GM18868 (cell line): ENCODE measurements around the gene NELFB.
A peak's percentile ranks its signal among the peaks of the same experiment; 100 is the strongest.

Experiments
- ATAC-seq: cut with Tn5 transposase; IDR thresholded peaks from one replicate; pipeline ENCODE4 v1.9.1; 2021; ENCODE audit warnings: mild to moderate bottlenecking, moderate library complexity; ENCODE audit not compliant: unreplicated experiment

NELFB gene

DNA sequence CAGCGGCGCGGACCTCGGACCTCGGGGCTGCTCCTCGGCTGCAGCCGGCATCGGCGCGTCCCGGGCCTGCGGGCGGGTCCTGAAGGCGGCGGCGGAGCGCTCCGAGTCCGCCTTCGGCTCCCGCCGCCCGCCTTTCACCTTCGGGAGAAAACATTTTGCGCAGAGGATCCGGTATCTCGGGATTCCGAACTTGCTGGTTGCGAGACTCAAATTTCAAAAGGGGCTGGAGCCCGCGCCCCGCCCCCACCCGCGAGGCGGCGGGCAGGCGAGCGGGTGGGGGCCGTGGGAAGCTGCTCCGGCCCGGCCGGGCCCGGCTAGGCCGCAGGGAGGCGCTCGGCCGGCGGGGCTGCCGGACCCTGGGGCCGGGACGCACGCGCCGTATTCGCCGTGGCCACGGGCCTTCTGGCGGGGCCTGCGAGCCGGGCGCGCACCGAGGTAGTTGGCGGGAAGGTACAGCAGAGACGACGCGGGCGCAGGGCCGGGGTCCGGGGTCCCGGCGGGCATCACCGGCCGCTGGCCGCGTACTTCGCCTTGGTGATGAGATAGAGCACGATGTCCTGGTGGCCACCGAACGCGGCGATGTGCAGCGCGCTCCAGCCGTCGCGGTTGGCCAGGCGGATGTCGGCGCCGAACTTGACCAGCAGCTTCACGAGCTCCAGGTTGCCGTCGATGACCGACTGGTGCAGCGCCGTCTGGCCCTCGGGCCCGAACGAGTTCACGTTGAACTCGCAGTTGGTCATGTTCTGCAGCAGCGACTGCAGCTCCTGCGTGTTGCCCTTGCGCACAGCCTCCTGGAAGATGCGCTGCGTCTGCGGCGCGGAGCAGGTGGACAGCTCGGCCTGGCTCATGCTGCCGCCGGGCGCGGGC, 46.2 kb downstream of the NELFB start:
- peak; percentile 16 for ATAC-seq

DNA sequence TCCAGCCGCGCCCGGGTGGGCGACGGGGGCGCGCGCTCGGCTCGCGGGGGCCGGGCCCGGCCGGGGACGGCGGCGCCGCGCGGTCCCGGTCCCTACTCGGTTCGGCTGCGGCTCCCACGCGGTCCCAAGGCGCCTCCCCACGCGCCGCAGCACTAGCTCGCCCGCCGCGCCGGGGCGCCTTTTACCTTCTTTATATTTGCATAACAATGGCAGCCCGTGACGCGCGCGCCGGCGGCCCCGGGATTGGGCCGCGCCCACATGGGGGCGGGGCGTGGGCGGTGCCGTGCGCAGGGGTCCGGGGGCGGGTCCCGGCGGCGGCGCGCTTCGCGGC, 47.0 kb downstream of the NELFB start, which contains the start of gene NRARP:
TSS of gene NRARP (minus strand) at position 154 of the 331 bp plus-strand sequence. CDS start 343 bp downstream, outside the sequence.
- ATAC-seq, result peak; percentile 67

GRCh38 chr9:137302449-137303150, 47.5 kb downstream of the NELFB start:
- peak; percentile 37 for ATAC-seq

DNA sequence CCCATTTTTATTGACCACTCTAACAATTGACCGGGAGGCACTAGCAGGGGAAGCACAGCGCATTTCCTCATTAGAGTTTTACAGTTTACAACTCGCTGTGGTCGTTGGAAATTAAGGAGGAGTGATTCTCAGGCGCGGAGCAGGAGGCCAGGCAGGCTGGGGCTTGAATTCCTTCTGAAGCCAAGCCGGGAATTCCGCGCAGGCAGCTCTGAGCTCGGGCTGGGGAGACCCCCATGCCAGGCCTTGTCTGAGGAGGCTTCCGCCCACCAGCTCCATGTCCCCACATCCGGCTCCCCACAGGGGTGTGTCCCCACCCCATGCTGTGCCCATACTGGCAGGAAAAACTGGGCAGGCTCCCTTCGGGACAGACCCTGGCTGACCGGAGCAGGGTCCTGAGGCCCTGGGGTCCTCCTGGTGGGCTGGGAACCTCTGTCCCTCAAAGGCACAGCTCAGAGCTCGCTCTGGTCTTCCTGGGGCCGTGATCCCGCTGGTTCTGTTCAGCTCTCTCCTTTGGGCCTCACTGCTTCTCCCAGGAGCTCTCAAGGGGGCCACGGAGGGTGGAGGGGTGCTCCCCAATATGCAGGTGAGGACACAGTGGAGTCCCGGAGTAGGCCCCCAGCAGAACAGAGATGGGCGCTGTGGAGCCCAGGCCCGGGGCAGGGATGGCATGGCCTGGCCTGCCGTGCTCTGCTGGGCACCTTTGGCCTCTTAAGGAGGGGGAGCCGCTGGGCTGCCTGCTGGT, 48.2 kb downstream of the NELFB start:
- ATAC-seq, result no peak

DNA sequence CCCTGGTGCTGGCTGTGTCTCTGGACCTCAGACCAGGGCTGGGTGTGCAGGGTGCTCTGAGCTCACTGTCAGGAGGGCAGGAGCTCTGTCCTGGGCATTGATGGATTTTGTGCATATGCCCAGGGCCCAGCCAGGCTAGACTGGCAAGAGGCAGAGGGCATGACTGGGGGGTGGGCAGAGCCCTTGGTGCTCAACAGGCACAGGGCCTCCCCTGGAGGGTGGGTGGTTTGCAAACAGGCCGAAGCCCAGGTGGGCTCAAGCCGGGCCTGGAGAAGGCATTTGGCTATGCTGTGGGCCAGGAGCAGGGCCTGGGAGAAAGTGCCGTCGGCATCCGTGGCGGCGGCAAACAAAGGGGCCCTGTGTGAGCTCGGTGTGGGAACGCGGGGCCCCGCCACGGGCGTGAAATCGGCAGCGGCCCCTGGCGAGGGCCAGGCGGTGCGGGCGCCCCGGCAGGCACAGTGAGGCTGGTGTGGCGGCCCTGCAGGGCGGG, 48.8 kb downstream of the NELFB start:
- no peak for ATAC-seq

DNA sequence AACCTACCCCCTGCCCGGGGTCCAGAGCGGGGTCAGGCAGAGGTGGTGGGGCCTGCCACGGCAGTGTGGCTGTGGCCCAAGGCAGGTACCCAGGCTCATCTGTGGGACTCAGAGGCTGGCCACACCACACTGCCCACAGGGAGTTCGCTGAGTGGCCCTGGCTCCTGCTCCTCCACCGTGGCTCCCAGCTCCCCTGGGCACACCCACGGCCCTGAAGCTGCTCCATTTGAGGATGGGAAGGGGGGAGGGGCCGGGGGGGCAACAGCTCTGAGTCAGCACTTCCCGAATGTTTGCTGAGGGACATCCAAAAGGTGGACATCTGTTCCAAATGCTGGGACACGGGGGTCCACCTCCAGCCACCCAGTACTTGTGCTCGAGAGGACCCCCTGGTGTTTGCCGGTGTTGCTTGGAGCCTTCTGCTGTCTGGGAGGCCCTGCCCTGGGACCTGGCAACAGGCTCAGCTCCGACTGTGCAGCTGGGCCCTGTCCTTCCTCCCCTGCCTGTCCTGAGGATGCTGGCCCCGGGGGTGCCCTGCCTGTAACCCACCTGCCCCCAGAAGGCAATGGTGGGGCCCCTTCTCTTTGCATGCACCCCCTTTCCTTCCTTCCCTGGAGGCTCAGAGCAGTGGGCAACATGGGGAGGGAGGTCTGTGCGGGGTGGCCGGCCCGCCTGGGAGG, 49.4 kb downstream of the NELFB start:
- ATAC-seq, result no peak

GRCh38 chr9:137305060-137305797, 50.1 kb downstream of the NELFB start:
- ATAC-seq, result no peak

GRCh38 chr9:137305798-137306065, 50.6 kb downstream of the NELFB start:
- no peak for ATAC-seq

- no peak for ATAC-seq
These were observed 51.1 kb downstream of the NELFB start for GRCh38 chr9:137306066-137306849.

- no peak for ATAC-seq
These were observed 51.7 kb downstream of the NELFB start for GRCh38 chr9:137306850-137307254.

- ATAC-seq, result no peak
These were observed 52.3 kb downstream of the NELFB start for GRCh38 chr9:137307255-137308056.

- no peak for ATAC-seq
These were observed 53.0 kb downstream of the NELFB start for GRCh38 chr9:137308057-137308619.

DNA sequence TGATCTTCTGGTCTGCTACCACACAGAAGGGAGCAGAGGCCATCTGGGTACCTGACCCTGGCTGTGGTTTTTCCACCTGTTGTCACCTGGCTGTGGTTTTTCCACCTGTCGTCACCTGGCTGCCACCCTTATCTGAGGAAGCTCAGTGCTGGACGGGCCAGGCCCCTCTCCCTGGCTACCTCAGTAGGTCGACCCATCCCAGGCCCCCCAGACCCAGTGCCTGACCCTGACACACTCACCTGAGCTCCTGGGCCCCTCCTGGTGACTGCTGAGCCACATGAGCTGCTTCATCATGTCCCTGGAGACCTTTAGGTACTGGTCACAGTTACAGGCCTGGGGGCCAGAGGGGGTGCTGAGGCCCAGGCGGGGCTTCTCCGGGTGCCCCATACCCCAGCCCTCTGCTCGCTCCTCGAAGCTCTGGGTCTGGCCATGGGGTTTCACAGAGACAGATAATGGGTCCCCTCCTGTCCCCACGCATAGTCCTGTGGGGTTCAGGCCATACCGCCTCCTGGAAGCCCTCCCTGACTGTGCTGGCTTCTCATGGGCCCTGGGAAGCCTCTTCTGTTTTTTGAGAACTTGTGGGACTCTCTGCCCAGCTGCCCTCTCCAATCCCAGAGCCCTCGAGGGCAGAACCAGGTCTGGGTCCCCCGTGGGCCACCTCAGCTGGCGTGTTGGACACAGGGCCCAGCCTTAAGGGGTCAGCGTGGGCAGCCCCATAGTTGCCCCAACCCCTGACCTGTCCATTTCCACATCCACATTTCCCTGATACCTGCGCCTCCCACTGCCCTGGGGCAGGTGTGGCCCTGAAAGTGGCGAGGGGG, 54.5 kb downstream of the NELFB start:
- ATAC-seq, result no peak

DNA sequence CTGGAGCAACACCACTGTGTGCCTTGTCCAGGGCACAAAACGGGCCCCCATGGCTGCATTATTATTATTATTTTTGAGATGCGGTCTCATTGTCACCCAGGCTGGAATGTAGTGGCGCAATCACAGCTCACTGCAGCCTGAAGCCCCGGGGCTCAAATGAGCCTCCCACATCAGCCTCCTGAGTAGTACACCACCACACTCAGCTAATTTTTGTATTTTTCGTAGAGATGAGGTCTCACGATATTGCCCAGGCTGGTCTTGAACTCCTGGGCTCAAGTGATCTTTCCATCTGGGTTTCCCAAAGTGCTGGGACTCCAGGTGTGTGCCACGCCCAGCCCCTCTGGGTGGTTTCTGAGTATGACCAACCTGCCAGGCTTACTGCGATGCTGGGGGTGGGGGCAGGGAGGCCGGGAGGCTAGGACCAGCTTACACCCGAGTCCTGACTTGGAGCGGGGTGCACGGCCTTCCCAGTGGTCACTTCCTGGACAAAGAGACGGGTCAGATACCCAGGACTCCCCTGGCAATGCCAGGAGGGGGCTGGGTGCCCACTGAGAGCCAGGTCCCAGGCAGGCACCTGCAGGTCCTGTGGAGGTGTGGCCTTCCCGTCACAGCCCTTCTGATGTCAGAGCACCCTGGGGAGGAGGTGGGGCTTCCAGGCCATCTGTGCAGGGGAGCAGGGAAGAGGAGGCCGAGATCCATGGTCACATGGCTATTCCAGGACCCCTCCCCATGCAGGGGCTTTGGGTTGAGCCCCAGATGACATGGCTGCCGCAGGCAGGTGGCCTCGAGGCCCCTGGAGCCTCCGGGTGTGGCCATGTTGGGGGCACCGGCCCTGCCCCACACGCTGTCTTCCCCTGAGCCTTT, 55.3 kb downstream of the NELFB start:
- ATAC-seq, result no peak

GRCh38 chr9:137311171-137311985, 56.3 kb downstream of the NELFB start:
- no peak for ATAC-seq
